Occipital lobe (tissue), 2 donors: ENCODE data around the gene COG1. TPM values are rescaled to one million over a fixed set of nuclear protein-coding genes. Genes with fewer than 3 reads are reported as not detected.
A peak's percentile ranks its signal among the peaks of the same experiment; 100 is the strongest.

Source experiments
- DNase-seq: peaks from one replicate; lab custom pipeline; 2025; lab: John Stamatoyannopoulos, UW
- total RNA-seq: library from RNA; depleted of rRNA; stranded (reverse); fragments of >200 nt; gene quantifications from one replicate; pipeline ENCODE4 v1.2.3, GENCODE V29; 2014

Gene COG1
- total RNA-seq, 1 donor from 2014 or later, result 19.3 TPM

DNA sequence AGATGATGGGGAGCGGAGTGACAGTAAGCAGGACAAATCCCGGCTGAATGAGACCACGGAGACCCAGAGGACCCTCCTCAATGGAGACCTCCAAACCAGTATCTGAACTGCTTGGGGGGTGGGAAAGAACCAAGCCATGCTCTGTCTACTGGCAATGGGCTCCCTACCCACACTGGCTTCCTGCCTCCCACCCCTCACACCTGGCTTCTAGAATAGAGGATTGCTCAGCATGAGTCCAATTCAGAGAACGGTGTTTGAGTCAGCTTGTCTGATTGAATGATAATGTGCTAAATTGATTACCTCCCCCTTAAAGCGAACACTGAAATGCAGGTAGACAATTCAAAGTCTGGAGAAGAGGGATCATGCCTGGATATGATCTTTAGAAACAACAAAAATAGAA, 22.5 kb upstream of the COG1 start:
- no peak for DNase-seq

GRCh38 chr17:73172252-73172651, 20.6 kb upstream of the COG1 start:
- no peak for DNase-seq

DNA sequence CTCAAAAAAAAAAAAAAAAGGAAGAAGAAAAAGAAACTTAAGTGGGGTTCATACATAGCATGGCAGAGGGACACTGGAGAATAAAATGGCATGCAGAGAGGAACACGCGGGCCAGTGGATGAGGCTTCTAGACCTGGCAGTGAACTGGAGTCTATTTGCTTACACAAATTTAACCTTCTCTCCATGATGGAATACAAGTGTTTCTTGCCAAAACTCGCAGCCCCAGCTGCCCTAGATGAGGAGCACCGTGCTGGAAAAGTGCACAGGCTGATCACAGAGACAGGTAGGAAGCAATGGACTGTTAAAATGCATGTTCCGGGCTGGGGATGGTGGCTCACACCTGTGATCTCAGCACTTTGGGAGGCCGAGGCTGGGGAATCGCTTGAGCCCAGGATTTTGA, 18.7 kb upstream of the COG1 start:
- DNase-seq, result no peak

DNA sequence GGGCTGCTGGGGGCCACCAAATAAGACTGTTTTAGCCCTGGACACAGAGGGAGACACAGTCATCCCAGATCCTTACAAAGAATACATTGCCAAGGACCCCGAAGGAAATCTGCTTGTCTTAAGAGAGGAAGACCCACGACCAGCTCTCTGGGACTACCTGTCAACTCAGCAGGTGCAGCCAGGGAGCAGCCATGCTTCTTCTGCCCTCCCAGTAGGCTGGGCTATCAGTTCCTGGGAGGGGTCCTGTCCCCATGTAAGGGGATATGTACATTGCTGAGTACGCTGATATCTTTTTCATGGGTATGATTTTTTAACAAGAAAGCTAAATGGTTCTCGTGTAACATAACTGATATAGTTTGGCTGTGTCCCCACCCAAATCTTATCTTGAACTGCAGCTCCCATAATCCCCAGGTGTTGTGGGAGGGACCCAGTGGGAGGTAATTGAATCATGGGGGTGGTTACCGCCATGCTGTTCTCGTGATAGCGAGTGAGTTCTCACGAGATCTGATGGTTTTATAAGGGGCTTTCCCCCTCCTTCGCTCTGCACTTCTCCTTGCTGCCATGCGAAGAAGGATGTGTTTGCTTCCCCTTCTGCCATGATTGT, 16.8 kb upstream of the COG1 start:
- no peak for DNase-seq

DNA sequence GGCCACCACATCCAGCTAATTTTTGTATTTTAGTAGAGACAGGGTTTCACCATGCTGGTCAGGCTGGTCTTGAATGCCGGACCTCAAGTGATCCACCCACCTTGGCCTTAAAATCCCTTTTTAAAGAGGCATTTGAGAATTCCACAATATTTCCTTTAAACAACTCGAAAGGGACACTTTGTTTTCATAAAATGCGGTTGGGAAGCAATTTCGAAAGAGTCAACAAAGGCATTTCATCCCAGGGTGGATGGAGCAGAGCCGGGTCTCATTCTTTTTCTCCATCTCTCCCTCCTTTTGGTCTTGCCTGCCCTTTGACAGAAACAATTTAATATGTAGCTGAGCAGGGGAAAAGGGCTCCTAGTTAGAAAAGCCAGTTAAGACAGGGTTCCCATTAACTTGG, 13.5 kb upstream of the COG1 start:
- DNase-seq, result no peak

- no peak for DNase-seq
Observed at GRCh38 chr17:73179878-73180277, 13.0 kb upstream of the COG1 start.

GRCh38 chr17:73182616-73183310, 10.1 kb upstream of the COG1 start:
- no peak for DNase-seq

DNA sequence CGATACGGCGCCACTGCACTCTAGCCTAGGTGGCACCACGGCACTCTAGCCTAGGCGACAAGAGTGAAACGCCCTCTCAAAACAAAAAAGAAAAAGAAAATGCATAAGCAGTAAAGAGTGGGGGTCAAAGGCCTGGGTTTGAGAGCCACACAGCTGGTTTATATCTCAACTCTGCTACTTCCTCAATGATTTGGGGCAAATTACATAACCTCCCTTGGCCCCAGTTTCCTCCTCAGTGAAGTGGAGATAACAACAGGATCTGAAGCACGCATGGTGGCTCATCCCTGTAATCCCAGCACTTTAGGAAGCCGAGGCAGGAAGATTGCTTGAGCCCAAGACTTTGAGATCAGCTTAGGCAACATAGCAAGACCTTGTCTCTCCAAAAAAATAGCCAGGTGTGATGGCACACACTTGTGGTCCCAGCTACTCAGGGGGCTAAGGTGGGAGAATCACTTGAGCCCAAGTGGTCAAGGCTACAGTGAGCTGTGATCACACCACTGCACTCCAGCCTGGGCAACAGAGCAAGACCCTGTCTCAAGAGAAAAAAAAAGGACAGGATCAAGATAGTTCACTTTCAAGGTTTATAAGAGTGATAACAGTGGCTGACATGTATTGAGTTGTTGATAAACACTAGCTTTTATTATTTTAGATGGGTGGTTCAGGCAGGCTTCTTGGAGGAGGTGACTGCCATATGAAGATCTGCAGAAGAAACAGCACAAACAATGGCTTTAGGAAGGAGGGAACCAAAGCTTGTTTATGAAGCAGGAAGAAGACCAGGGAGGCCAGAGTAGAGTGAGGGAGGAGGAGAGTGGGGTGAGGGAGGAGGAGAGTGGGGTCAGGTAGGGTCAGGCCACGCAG, 8.5 kb upstream of the COG1 start:
- DNase-seq, result no peak

DNA sequence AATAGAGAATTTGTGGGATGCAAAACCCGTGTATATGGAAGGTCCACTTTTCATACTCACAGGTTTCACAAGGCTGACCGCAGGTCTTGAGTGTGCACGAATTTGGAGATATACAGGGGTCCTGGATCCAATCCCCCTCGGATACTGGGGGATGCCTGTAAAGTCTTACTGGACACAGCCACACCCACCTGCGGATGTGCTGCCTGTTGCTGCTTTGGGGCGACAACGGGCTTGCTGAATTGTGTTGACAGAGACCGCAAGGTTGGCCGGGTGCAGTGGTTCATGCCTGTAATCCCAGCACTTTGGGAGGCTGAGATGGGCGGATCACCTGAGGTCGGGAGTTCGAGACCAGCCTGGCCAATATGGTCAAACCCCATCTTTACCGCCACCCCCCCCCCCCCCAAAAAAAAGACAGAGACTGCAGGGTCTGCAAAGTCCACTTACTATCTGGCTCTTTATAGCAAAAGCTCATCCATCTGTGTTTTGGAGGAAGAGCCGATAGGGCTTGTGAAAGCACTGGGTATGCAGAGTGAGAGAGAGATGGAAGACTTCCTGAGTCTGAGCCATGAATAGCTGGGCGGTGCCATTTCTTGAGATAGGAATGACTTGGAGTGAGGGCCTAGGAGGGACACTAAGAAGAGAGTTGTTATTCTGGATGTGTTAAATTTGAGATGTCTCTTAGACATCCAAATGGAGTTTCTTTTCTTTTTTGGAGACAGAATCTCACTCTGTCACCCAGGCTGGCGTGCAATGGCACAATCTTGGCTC, 6.4 kb upstream of the COG1 start:
- no peak for DNase-seq

DNA sequence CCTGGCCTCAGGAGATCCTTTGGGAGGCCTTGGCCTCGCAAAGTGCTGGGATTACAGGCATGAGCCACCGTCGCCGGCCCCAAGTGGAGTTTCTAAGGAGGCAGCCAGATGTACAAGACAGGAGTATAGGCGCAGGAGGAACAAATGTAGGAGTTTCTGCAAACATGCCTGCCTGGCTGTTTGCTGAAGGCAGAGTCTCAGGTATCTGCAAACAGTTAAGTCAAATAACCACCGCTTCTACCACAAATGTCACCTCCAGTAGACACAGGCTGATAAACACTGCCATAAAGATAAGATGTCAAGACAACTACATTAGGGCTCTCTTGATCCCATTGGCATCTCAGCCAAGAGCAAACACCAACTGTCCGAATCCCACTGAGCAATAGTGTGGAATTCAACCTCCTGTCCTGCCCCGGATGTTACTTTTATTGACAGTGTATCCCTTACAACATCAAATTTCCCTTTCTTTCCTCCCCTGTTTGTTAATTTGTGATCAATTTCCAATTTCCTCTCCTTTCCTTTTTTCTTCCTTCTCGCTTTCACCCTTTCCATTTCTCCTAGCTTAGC, 5.6 kb upstream of the COG1 start:
- DNase-seq, result no peak

DNA sequence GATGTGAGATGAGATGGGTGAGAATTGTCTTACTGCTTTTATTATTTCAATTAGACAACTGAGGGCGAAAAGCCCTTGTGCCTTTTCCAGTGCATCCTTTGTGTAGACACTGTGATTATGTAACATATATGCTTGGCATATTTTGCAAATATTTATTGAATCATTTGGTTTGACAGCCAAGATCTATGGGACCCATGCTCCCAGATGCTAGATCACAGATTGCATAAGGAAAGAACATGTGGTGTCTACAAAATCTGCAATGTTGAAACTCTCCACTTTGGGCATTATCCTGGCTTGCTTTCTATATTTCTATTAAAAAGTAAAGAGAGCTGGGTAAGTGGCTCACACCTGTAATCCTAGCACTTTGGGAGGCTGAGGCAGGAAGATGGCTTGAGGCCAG, 4.8 kb upstream of the COG1 start:
- no peak for DNase-seq

DNA sequence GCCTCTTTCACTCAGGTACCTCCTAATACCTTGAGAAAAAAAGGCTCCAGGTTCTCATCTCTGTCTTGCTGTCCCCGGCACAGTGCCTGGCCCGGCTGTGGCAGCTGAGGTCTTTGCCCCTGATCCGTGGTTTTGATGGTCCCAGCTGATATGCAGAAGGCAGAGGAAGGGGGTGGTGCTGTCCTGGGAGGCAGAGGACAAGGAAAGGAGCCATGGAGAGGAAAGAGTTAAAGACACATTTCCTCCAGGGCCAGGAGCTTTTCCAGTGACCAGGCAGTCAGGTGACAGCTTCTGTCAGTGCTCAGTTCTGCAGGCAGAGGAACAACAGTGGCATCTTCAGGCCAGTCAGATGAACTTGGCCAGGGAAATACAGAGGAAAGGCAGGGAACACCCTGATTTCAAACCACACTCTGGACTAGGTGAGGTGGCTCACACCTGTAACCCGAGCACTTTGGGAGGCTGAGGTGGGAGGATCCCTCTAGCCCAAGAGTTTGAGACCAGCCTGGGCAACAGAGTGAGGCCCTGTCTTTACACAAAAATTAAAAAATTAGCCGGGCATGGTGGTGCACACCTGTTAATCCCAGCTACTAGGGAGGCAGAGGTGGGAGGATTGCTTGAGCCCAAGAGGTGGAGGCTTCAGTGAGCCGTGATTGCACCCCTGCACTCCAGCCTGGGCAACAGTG, 3.3 kb upstream of the COG1 start:
- DNase-seq, result peak; percentile 47

DNA sequence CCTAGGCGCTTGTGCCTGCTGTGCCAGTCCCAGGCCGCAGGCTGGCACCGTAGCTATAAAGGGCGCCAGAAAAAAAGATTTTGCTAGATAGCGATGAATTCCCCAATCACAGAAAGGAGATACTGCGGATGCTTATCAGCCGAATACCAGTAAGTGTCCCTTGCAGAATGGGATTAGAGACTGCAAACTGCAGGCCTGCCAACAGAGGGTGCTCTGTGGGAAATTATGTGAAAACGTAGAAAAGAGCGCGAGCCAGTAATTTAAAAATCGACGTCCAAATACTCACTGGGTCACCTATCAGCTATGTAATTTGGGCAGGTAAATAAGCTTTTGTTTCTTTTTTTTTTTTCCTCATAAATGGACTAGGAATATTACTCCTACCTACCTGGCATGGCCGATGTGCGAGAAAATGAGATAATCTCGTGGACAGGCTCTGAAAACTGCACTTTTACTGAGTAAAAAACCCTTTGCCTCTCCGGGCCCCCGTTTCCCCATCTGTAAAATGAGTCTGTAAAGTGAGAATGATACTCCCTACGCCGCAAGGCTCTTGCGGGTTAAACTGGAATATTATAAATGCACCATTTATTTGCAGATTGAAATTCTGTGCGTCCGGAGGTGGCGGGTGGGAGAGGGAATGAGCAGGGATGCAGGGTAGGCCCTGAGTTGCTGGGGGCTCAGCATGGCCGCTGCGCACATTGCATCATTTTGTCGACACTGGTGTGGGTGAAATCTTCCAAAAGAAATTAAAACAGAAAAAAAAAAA, 1.2 kb upstream of the COG1 start:
- DNase-seq, result peak; percentile 60

DNA sequence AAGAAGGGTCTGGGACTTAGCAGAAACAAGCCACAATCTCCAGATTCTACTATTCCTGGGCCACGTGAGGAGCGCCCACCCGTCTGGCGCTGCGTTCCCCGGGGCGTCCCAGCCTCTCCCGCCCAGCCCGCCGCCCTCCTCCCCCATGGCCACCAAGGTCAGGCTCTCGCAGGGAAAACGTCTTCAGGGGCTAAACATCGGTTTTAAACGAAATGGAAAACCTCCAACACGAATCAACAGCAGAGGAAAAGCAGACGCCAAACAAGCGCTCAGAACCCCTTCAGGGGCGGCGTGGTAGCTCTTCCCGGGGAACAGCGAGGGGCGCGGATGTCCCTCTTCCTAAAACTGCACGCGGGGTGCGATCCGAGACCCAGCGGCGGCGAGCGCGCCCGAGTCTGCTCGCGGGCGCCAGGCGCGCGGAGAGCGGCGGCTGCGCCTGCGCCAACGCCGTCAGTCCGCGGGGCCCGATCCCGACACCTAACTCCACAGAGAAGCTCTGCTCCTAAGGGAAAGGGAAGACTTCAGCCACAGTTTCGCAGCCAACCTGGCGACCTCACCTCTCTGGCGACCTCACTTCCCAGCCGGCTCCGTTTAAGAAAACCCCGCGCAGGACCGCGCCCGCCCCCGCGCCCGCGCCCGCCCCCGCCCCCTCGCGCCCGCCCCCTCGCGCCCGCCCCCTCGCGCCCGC, 505 bp upstream of the COG1 start:
- peak; percentile 67 for DNase-seq

- DNase-seq, result no peak
Observed at GRCh38 chr17:73194514-73195222, 1.8 kb downstream of the COG1 start.

DNA sequence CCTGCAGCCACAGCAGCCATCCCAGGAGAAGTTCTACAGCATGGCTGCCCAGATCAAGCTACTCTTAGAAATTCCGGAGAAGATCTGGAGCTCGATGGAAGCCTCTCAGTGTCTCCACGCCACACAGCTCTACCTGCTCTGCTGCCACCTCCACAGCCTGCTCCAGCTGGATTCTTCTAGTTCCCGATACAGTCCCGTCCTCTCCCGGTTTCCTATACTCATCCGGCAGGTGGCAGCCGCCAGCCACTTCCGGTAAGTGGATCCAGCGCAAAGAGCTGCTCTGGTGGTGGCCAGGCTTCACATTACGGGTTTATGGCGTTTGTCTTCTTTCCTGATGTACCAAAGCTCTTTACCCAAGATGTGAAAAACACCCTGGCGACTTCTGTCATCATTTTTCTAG, 3.6 kb downstream of the COG1 start:
- no peak for DNase-seq

DNA sequence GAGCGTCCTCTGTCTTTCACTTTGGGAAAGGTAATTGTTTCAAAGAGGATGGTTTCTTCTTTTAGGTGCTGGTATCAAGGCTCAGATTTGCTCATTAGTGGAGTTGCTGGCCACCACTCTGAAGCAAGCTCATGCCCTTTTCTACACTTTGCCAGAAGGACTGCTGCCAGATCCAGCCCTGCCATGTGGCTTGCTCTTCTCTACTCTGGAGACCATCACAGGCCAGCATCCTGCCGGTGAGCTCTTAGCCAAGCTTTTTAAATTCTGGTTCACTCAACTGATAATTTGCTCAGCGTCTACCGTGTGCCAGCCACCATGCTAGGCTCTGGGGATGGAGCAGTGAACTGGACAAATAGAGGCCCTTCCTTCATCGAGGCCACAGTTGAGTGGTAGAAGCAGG, 4.3 kb downstream of the COG1 start:
- no peak for DNase-seq

DNA sequence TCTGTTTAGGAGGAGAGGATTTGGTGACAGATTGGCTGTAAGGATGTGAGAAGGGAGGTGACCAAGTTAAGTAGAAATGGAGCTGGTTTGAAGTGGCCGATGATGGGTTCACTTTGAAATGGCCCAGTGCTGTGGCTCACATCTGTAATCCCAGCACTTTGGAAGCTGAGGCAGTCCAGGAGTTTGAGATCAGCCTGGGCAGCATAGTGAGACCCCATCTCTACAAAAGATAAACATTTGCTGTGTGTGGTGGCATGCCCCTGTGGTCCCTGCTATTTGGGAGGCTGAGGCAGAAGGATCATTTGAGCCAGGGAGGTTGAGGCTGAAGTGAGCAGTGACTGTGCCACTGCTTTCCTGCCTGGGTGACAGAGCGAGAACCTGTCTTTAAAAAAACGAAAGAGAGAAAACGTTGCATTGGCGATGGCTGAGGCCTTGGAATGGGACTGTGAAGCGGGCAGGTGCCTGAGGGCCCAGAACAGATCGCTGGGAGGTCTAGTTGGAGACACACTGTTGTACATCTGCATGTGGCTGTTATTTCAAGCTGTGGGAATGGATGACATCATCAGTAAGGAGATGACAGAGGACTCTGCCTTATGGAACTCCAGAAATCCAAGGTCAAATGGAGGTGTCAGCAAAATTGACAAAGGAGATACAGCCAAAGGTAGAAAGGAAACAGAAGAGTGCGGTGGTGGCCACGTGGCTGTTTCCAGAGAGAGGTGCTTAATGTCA, 5.5 kb downstream of the COG1 start:
- DNase-seq, result no peak
